Epidermal melanocyte (primary cell): ENCODE data around the gene FUT9.

Experiments
- DNase-seq: peaks from one replicate; pipeline ENCODE4 v3.0.0; 2011; ENCODE audit warnings: low spot score; ENCODE audit not compliant: insufficient read length

FUT9 gene

DNA sequence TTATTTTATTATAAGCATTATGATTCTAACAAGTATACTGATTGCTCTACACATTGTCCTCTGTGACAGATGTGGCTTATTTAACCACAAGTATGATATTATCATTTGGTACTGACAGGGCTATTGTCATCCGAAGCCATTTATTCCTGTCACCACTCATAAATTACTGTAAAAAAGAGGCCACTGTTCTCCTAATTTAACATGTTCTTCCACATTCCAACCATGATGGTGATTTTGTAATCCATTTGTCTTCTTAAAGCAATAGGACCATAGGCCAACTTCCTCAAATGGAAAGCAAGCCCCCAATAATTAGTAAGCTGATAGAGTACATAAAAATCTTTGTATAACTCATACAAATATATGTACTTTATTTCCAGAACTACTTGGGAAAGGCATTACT lies 50.6 kb downstream of the FUT9 start:
- no peak for DNase-seq

DNA sequence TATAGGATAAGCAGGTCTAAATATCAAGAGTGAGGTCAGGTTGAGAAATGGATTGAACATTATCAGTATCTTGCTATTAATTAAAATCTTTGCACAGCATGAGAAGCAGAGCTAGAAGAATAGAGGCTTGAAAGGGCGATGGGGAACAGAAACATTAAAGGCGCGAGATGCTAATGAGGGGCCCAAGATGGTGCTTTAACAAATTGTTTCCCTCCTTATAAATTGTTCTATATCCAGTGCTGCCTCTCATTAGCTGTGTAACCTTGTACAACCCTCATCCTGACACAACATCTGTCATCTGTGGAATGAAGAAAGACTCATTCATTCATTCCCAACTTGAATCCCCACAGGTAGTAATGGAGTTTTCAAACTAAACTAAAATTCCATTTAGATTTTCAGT lies 57.8 kb downstream of the FUT9 start:
- DNase-seq: no peak

DNA sequence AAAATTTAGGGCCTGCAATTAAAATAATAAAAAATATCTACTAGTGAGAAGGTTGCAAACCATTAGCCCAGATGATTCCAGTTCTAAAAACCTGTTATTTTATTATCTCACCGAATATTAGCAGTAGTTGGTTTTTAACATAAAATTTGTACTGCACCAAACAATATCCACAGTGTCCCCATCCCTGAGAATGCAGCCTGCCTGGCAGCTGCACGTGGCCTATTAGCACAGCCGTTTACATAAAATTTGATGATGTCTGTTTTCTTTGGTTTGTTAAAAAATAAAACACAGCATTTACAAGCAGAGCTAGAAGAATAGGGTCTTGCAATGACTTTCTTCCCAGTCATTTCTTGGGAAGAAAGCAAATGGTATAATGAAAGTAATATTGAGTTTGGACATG lies 58.2 kb downstream of the FUT9 start:
- DNase-seq: no peak

DNA sequence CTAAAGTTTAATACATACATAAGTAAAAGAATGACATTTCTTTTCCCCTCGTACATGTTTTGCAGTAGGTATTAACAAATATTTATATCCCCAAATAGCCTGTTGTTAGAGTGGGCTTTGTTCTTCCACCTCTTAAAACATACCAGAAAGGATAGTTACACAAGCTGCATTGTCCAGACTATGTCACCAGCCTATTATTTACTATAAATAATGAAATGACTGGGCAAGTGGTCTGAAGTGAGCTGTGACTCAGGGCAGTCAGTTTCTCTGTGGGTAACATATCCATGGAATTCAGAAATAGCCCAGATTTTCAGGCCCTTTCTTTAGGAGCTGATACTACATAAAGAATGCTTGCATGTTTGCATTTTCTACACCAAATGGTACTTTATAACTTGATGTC lies 60.1 kb downstream of the FUT9 start:
- DNase-seq: no peak

DNA sequence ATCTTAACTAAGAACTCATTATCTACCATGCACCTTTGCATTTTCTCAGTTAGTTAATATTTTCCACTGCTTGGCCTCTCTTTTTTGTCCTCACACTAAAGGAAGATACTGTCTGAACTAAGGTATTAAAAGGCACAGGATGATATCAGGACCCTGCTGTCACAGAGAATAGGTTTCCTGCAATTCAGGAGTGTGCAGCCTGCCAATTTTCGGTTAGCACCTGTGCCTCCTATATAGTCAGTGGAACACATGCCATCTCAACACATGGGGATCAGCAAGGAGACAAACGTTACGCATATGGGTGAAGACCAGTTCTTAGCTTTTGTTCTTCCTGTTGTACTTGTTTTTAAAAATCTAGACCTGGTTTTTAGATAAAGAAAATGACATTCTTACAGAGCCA lies 71.0 kb downstream of the FUT9 start:
- no peak for DNase-seq

DNA sequence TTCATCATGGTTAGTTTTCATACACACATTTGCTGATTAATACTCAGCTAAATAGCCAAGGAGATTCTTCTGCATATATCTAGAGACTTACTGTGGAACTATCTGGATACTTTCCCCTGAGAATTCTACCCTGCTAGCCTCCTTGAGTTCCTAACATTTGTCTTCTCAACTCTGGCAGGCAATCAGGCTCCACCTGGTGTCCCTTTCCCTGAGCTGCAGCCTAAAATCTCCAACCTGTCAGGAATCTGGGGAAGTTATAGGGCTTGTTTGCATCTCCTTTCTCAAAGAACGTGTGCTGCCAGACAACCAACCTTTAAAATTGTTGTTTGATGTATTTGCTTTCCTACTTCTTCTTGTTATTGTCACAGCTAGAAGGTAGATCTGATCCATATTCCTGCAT lies 73.4 kb downstream of the FUT9 start:
- no peak for DNase-seq

DNA sequence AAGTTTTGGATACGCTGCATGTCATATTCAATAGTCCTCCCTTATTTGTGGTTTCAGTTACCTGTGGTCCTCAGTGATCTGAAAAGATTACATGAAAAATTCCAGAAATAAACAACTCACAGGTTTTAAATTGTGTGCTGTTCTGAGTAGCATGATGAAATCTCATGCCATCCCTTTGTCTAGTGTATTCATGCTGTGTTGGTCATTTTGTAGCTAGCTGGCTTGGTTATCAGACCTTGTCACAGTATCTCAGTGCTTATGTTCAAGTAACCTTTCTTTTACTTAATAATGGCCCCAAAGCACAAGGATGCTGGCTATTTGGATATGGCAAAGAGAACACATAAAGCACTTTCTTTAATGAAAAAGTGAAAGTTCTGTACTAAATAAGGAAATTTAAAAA lies 78.3 kb downstream of the FUT9 start:
- DNase-seq: no peak

DNA sequence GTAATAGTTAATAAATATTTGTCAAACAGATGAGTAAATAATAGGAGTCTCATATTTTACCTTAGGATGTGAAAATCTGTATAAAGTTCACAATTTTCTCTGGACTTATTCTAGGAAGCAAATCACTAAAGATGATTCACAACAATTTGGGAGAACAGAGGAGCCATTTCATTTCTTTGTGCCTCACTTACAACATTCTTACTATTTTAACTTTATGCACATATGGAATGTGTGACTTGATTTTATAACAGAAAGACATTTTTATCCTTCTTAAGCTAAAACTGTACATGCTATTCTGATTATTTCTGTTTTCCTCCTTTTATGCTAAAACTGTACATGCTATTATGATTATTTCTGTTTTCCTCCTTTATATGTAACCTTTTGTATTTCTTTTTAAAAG lies 83.3 kb downstream of the FUT9 start:
- DNase-seq: no peak

DNA sequence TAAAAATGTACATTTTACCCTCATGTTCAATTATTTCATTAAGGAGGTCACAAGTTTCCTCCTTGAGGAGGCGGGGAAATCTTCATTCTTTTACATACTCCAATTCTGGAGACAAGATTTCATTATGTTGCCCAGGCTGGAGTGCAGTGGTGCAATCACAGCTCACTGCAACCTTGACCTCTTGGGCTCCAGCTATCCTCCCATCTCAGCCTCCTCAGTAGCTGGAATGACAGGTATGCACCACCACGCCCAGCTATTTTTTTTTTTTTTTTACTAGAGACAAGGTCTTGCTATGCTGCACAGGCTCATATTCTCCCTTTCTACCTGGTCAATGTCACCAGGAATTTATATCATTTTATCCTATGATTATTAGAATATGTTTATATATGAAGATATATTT lies 85.8 kb downstream of the FUT9 start:
- DNase-seq: no peak

DNA sequence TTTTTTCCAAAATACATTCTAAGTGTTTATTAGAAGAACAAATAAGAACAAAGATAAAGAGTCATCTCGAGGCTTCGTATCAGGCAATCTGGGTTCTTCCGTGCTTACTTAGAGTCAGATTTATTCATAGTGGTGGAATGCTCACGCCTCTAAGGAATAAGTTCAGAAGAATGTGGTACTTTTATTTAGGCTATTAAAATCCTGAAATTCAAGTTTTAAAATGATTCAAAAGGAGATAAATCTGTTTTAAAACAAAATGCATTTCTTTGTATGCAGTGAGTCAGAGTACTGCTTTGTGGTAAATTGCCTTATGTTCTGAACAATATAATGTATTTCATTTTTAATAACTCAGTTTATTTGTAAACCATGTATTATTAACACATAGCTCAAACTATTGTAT lies 89.1 kb downstream of the FUT9 start:
- DNase-seq: no peak

DNA sequence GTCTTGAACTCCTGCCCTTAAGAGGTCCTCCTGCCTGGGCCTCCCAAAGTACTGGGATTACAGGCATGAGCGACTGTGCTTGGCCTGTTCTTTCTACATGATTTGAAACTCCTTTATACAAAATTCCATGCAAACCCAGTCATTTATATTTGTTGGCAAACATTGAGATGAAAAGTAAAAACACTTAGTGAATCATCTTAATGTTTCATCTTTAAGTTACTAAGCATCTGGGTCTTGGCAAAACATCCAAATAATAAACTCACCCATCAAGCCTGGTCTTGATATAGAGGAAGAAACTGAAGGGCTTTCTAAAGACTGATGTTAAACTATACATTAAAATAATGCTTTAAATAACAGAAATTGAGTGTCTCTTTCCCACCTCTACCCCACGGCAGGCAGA lies 95.1 kb downstream of the FUT9 start:
- no peak for DNase-seq

DNA sequence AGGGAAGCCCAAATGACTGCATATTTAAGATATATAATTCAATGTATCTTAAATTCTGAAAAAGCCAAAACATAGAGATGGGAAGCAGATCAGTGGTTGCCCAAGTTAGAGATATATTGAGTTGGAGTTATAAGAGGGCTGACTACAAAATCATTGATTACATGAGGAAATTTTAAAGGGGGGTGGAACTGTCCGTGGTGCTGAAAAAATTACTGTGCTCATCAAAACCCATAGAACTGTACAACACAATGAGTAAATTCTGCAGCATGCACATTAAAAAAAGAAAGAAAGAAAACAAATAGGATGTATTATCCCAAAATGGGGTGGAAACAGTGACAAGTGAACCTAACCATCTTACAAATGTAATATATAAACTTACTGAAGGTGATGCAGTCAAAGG lies 100.9 kb downstream of the FUT9 start:
- DNase-seq: no peak

DNA sequence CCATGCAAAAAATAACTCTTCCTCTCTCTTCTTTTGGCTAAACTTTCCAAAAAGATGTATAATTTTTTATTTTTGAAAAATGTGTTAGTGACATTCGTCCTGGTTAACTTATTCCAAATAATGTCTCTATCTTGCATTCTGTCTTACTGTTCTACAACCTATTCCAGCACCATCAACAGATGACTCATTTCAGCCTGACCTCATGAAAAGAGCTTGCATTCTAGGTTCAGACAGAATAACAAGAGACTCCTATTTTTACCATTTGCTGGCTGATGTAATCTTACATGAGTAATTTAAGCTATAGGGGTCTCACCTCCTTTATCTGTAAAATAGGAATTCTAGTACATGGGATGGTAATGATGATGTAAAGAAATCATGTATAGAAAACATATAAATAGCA lies 109.0 kb downstream of the FUT9 start:
- DNase-seq: no peak

DNA sequence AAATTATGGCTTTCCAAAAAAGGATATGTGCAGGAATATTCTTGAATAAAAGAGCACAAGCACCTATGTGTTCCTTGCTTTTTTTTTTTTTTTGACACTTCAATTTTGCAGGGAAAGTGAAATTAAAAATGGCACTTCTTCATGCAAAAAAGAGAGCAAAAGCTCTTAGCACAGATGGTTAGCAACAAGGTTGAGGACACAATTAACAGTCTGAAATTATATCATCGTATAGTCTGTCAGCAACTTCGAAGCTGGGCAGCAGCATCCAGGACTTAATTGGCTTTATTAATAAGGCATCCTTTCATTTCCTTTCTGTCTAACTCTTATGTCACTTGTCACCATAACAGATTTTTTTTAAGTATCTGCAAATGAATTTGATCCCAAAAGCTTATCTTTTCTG lies 122.6 kb downstream of the FUT9 start:
- DNase-seq: no peak

DNA sequence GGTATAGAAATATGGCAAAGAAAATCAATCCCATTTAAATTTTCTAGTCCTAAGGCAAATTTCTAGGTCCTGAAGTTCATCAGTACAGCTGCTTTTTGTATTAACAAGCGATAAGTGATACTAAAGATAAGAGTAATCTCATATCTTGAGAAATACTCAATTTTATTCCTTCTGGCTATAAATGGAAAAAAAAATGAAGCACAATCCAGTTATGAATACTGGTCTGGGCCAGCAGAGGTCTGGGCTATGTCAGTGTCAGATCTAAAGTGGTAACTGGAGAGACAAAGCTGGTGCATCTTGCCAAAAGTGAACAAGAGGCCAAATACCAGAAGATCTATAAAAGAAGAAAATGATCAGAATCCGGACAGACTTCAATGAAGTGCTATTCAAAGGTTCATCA lies 126.4 kb downstream of the FUT9 start:
- DNase-seq: no peak

DNA sequence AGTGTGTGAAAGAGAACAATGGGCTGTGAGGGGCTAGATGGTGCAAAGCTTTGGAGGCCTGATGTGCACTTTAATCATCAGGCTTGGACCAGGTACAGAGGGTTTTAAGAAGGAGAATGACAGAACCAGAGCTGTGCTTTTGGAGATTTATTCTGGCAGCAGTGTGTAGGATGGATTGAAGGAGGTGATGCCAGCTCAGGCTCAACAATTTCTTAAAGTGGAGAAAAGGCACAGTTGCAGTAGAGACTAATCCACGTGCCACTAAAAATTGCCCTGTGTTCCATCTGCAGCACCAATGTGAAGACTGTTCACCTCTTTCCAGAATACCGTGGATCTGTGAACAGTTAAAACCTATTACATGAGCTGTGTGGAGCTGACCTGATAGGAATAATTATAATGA lies 134.7 kb downstream of the FUT9 start:
- no peak for DNase-seq

DNA sequence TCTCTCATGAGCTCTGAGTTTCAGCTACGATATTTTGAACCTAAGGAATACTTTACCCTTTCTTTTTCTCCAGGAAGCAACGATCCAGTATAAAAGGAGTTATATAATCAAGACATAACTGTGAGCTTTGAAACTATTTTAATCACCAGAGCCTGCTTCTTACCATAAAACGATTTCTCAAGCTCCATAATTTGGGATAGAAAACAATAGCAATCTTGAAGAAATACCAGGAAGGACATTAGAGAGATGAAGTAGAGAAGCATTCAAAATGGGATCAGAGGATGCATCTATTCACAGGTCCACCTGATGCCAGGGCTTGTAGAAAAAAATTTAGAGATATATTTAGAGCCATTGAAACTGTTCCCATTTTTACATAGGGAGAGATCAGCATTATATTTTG lies 135.9 kb downstream of the FUT9 start:
- DNase-seq: no peak

DNA sequence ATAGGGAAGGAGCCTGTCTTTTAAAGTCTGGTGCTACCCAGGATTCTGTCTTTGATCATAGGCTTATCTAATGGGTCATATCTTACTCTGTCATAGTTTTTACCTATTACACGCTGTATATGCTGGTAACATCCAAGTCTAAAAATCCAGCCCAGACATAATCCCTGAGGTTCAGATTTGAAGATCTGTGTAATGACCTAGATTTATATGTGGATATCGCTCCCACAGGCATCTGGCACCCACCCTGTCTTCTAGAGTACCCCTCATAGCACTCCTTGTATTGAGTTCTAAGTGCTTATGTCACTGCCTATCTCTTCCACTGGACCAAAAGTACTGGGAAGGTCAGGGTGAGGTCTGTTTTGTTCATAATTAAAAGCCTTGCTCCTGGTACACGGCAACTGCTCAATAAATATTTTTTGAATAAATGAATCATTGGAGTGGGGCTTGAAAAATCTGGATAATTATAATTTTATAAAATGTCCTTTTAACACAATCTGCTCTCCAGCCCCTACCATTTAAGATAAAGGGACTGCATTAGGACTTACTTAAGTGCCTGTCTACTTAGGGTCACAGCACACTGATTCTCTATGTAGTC lies 136.4 kb downstream of the FUT9 start:
- no peak for DNase-seq

DNA sequence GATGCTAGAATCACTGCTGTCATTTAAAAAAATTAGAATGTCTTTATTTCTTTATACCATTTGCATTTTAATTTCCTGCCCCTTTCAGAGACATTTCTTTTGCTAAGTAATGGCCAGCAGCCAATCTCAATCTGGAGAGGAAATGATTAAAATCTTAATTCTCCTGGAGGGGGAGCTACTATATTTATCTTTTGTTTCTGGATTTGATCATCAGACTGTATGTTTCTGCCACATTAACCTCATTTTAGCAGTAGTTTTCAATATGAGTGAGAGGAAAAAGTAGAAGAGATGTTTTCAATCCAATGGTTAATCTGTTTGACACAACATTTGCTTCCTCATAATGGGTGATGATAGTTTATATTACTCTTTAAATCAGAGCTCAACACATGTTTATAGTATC lies 138.0 kb downstream of the FUT9 start:
- DNase-seq: no peak

DNA sequence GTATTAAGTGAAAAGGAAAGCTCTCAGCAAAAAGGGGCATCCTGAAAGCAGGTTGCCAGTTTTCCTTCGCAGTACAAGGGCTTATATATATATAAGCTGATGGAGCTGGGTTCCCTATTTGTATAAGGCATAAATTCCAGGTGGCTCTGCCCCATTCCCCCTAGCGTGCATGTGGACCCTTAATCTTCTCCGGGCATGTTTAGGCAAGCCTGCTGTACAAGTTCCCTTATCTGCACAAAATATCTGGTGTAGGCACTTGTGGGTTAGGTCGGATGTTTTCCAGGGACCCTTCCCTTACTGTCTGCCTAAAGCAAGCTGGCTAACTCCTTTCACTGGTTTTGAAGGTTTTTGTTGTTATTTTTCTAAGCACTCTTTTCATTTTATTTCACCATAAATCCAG lies 140.7 kb downstream of the FUT9 start:
- no peak for DNase-seq

DNA sequence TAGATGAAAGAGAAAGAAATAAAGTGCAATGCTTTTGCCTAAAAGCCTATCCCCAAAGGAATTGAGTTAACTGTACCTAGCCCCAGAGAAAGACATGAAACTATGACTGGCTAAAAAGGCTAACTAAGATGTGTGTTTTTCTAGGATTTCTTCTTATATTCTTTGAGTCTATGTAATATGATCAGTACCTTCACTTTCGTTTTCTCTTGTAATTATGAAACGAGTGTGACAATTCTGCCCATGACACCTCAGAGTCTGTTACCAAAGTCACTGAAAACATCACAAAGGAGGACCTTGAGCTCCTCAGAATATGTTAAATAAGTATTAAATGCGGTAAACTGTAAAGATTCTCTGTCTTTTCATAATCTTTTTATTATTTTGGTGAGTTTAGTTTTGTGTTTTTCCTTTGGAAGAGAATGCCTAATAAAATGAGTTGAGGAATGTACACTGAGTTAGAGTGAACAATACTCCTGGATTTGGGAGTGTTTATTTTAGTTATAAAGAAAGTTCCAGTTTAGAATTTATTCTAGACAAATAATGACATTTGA lies 141.3 kb downstream of the FUT9 start:
- no peak for DNase-seq

DNA sequence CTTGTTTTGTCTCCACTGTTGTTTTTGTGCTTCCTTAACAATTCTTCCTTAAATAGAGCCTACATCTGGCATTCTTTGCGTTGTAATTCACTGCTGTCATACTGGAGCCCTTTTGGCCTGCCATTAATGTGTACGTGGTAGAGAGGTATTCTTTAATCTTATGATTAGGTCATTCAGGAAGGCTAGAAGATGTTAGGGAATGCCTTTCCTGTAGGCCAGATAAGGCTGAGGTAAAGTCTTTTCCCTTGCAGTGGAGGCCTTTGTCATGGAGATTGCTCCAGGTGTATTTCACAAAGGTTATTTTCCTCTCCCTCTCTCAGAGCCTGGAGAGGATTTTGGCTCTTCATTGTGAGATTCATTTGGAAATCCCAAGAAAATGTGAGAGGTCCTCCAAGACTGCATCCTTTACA lies 146.9 kb downstream of the FUT9 start:
- DNase-seq: no peak

DNA sequence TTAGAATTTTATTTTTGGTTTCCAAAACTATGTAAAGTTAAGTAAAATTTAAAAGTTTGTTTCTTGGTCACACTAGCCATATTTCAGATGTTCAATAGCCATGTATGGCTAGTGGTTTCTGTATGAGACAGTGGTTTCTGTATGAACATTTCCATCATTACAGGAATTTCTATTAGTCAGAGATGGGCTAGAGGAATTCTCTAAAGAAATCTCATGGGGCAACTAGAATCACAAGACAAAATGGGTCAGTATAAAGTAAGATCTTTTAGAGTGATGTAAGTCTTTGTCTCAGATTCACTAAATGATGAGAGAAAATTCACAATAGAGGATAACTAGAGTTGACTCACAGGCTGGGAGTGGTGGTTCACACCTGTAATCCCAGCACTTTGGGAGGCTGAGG lies 149.0 kb downstream of the FUT9 start:
- DNase-seq: no peak

DNA sequence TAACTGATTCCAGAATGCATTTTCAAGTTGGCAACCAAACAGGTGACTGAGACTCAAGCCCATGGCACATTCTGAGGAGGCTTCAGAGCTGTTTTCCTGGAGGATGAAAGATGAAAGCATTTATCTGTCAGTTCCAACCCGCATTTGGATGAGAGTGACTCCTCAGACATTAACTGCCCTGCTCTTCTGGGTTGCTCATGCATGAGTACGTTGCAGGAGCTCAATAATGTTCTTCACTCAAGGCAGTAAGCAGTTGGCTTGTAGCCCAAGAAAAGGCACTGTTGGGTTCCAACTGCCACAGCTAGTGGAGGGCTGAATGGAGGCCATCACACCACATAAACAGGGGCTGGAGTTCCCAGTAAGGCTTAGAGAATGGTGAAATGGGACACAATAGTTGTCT lies 155.3 kb downstream of the FUT9 start:
- DNase-seq: no peak
